Ureter (tissue), 1 donor: ENCODE measurements around the gene SNX17. TPM values are rescaled to one million over a fixed set of nuclear protein-coding genes. Genes with fewer than 3 reads are reported as not detected.
"Not testable (repeated sequence)": the region's sequence is repeated elsewhere in the genome, so short reads cannot be mapped to it uniquely, and the experiment has no call there.

ENCODE experiments used
- DNase-seq: peaks from one replicate; pipeline ENCODE4 v3.0.0-alpha.2; 2020; ENCODE audit warnings: low spot score
- total RNA-seq: library from RNA; stranded (reverse); gene quantifications from one replicate; pipeline ENCODE4 v1.2.4, GENCODE V29; 2023
- donor health status: DM: yes; HTN: yes; CAD: no.

SNX17 gene
- total RNA-seq, 1 donor from 2014 or later: 102 TPM

- no peak for DNase-seq
These were observed 28.5 kb downstream of the SNX17 start for GRCh38 chr2:27398962-27399361.

- no peak for DNase-seq
These were observed 30.1 kb downstream of the SNX17 start for GRCh38 chr2:27400348-27401135.

GRCh38 chr2:27407798-27408491 is 37.5 kb downstream of the SNX17 start:
- DNase-seq: no peak

GRCh38 chr2:27408601-27409320 is 38.3 kb downstream of the SNX17 start:
- DNase-seq: no peak

GRCh38 chr2:27409321-27410073 is 39.1 kb downstream of the SNX17 start, which contains the start of gene PPM1G:
TSS of gene PPM1G (minus strand) at chr2:27409591. CDS start at chr2:27409422, 169 bp downstream.
- peak; percentile 96 for DNase-seq

- no peak for DNase-seq
These were observed 42.2 kb downstream of the SNX17 start for GRCh38 chr2:27412419-27413152.

- no peak for DNase-seq
These were observed 45.7 kb downstream of the SNX17 start for GRCh38 chr2:27416151-27416550.

GRCh38 chr2:27420996-27421395 is 50.6 kb downstream of the SNX17 start:
- DNase-seq: no peak

- DNase-seq: no peak
These were observed 51.3 kb downstream of the SNX17 start for GRCh38 chr2:27421660-27422250.

GRCh38 chr2:27422958-27423357 is 52.5 kb downstream of the SNX17 start:
- DNase-seq: no peak

GRCh38 chr2:27425039-27425438 is 54.6 kb downstream of the SNX17 start:
- DNase-seq: not testable (repeated sequence)

Other genes with a start within 250 kb of the SNX17 start
- gene ABHD1, start 246.8 kb upstream of the SNX17 start, total RNA-seq: 0.78 TPM
- 45.6 TPM for gene PREB, start 236.0 kb upstream of the SNX17 start, total RNA-seq
- not detected for gene PRR30, start 231.2 kb upstream of the SNX17 start, total RNA-seq
- gene TCF23, start 221.6 kb upstream of the SNX17 start, total RNA-seq: 0.42 TPM
- gene ATRAID, start 158.6 kb upstream of the SNX17 start, total RNA-seq: 131 TPM
- gene SLC5A6, start 158.3 kb upstream of the SNX17 start, total RNA-seq: 42.1 TPM
- 63.6 TPM for gene CAD, start 153.2 kb upstream of the SNX17 start, total RNA-seq
- not detected for gene SLC30A3, start 107.6 kb upstream of the SNX17 start, total RNA-seq
- gene DNAJC5G, start 95.2 kb upstream of the SNX17 start, total RNA-seq: not detected
- gene TRIM54, start 88.2 kb upstream of the SNX17 start, total RNA-seq: 0.18 TPM
- gene UCN, start 62.2 kb upstream of the SNX17 start, total RNA-seq: 0.68 TPM
- gene MPV17, start 47.5 kb upstream of the SNX17 start, total RNA-seq: 77.1 TPM
- 109 TPM for gene GTF3C2, start 13.9 kb upstream of the SNX17 start, total RNA-seq
- gene EIF2B4, start 278 bp upstream of the SNX17 start, total RNA-seq: 37.8 TPM
- gene ZNF513, start 10.1 kb downstream of the SNX17 start, total RNA-seq: 39.3 TPM
- 61.7 TPM for gene PPM1G, start 39.0 kb downstream of the SNX17 start, total RNA-seq
- gene NRBP1, start 58.0 kb downstream of the SNX17 start, total RNA-seq: 71.7 TPM
- gene KRTCAP3, start 71.8 kb downstream of the SNX17 start, total RNA-seq: 52.9 TPM
- 40.4 TPM for gene IFT172, start 119.1 kb downstream of the SNX17 start, total RNA-seq
- gene FNDC4, start 124.6 kb downstream of the SNX17 start, total RNA-seq: 3.7 TPM
- 1.9 TPM for gene GCKR, start 126.2 kb downstream of the SNX17 start, total RNA-seq
- 48.7 TPM for gene ZNF512, start 212.4 kb downstream of the SNX17 start, total RNA-seq